HepG2 (cell line): ENCODE data around the gene PRCD. TPM values are rescaled to one million over a fixed set of nuclear protein-coding genes. Genes with fewer than 3 reads are reported as not detected.

ENCODE experiments used
- ATAC-seq: fragments of 200-7000 bp; cut with Tn5 transposase; 3 replicates; pipeline ENCODE4 v1.9.1; 2020; ENCODE audit warnings: mild to moderate bottlenecking, moderate library complexity
- BruUV-seq: library from RNA; stranded (reverse); fragments of 400-500 nt; replicated peaks from 2 replicates; lab custom pipeline; 2021; lab: Mats Ljungman, UMichigan
- CTCF ChIA-PET: fragments of 300-600 bp; formaldehyde crosslinking; extraction: SDS; loops from one replicate; lab custom pipeline; 2021; ENCODE audit warnings: low total read pairs, inconsistent platforms, low intra/inter-chr PET ratio; lab: Yijun Ruan, JAX
- POLR2A ChIA-PET: fragments of 350-600 bp; sonication (Branson Sonifier 250); formaldehyde crosslinking; loops from one replicate; lab custom pipeline; 2020; ENCODE audit warnings: antibody characterized with exemption, inconsistent platforms; lab: Yijun Ruan, JAX
- DNase-seq: peaks from one replicate; pipeline ENCODE4 v3.0.0-alpha.2; 2015; ENCODE audit warnings: low spot score
- FAIRE-seq: peaks from 3 replicates; lab custom pipeline; 2011; peaks lifted over from hg19 to GRCh38; lab: Jason Lieb, UNC
- H2AFZ ChIP-seq: one replicate; pipeline ENCODE4 v1.6.1; 2011; ENCODE audit warnings: low read length, inconsistent platforms
- H3K27ac ChIP-seq: fragments of 300-600 bp; 3 replicates; pipeline ENCODE4 v1.8.0; 2011; ENCODE audit warnings: mixed run types, mild to moderate bottlenecking, mixed read lengths, low read length, inconsistent platforms; ENCODE audit not compliant: insufficient read depth; ENCODE audit errors: extremely low read length
- H3K27me3 ChIP-seq, 2 experiments: fragments of 200-600 bp in 1 of 2; 2 replicates in 1 of 2; 3 replicates in 1 of 2; pipeline versions ENCODE4 v1.6.0 to v1.8.0; 2011; ENCODE audit warnings: low read length in 2 of 2, mild to moderate bottlenecking in 2 of 2, moderate library complexity in 2 of 2, inconsistent platforms in 1 of 2; ENCODE audit not compliant: insufficient read depth in 2 of 2, control insufficient read depth in 1 of 2
- H3K36me3 ChIP-seq, 2 experiments: fragments of 200-600 bp in 1 of 2; replicated peaks in 1 of 2; 2 replicates in 1 of 2; 3 replicates in 1 of 2; pipeline versions ENCODE4 v1.5.1 to v1.8.0; 2011; ENCODE audit warnings: low read length in 2 of 2, inconsistent platforms in 1 of 2; ENCODE audit not compliant: insufficient read depth in 2 of 2, control insufficient read depth in 1 of 2
- H3K4me1 ChIP-seq: 2 replicates; pipeline ENCODE4 v1.5.1; 2012; ENCODE audit warnings: low read length, inconsistent platforms; ENCODE audit not compliant: insufficient read depth
- H3K4me2 ChIP-seq: 2 replicates; pipeline ENCODE4 v1.6.0; 2011; ENCODE audit warnings: low read depth, low read length, inconsistent platforms
- H3K4me3 ChIP-seq, 3 experiments: fragments of 200-600 bp in 1 of 3; sonication (generic), shearing (Covaris generic) in 1 of 3; replicated peaks in 1 of 3; 2 replicates each; pipeline ENCODE4 v1.5.1; 2011 to 2016; ENCODE audit warnings: low read length in 3 of 3, inconsistent platforms in 2 of 3, low read depth in 2 of 3, mild to moderate bottlenecking in 2 of 3, control low read depth in 1 of 3, mixed read lengths in 1 of 3; ENCODE audit not compliant: insufficient read depth in 1 of 3
- H3K79me2 ChIP-seq: one replicate; pipeline ENCODE4 v1.6.1; 2011; ENCODE audit warnings: low read length, inconsistent platforms; ENCODE audit not compliant: insufficient read depth
- H3K9ac ChIP-seq: 2 replicates; pipeline ENCODE4 v1.6.0; 2011; ENCODE audit warnings: mild to moderate bottlenecking, low read depth, low read length, inconsistent platforms; ENCODE audit not compliant: insufficient read depth
- H3K9me3 ChIP-seq: 2 replicates; pipeline ENCODE4 v1.5.1; 2012; ENCODE audit warnings: mild to moderate bottlenecking, low read length
- H4K20me1 ChIP-seq: 2 replicates; pipeline ENCODE4 v1.6.0; 2011; ENCODE audit warnings: inconsistent platforms, mild to moderate bottlenecking, low read length, moderate library complexity; ENCODE audit not compliant: insufficient read depth
- ATAD3A ChIP-seq: sonication (generic); formaldehyde crosslinking; IDR thresholded peaks from 2 replicates; pipeline ENCODE4 v1.4.0; 2020; ENCODE audit warnings: missing genetic modification reagents
- DNMT3B ChIP-seq: conservative IDR thresholded peaks from 2 replicates; pipeline ENCODE4 v1.6.1; 2016; ENCODE audit warnings: missing biosample characterization, control low read depth
- EED ChIP-seq: sonication (generic); formaldehyde crosslinking; IDR thresholded peaks from 2 replicates; pipeline ENCODE4 v1.5.0; 2020; ENCODE audit warnings: mild to moderate bottlenecking, missing genetic modification reagents
- GTF3A ChIP-seq: sonication (generic); formaldehyde crosslinking; conservative IDR thresholded peaks from 2 replicates; pipeline ENCODE4 v1.4.0; 2020; ENCODE audit warnings: mild to moderate bottlenecking, missing genetic modification reagents
- HOXA5 ChIP-seq: sonication (generic); formaldehyde crosslinking; IDR thresholded peaks from 2 replicates; pipeline ENCODE4 v1.4.0; 2020; ENCODE audit warnings: missing genetic modification reagents
- NFIC ChIP-seq: IDR thresholded peaks from 2 replicates; pipeline ENCODE4 v1.6.1; 2012; ENCODE audit warnings: mild to moderate bottlenecking, low read length, inconsistent platforms
- NONO ChIP-seq, 2 experiments: fragments of 450-650 bp in 1 of 2; sonication (generic) in 1 of 2; formaldehyde crosslinking in 1 of 2; IDR thresholded peaks in 1 of 2; conservative IDR thresholded peaks in 1 of 2; 2 replicates each; pipeline versions ENCODE4 v1.6.1 to v1.8.0; 2017 to 2022; ENCODE audit warnings: mild to moderate bottlenecking in 1 of 2, missing genetic modification reagents in 1 of 2, moderate library complexity in 1 of 2
- PTBP1 ChIP-seq: fragments of 200-400 bp; formaldehyde crosslinking; IDR thresholded peaks from 2 replicates; pipeline ENCODE4 v1.6.1; 2018; ENCODE audit warnings: low read length, low read depth; ENCODE audit not compliant: poor library complexity, severe bottlenecking
- RFX5 ChIP-seq: IDR thresholded peaks from 2 replicates; pipeline ENCODE4 v1.6.1; 2011; ENCODE audit warnings: low read depth, low read length, improper control_type of control experiment
- ZBTB20 ChIP-seq: sonication (generic); formaldehyde crosslinking; IDR thresholded peaks from 2 replicates; pipeline ENCODE4 v1.8.1; 2023; ENCODE audit warnings: missing genetic modification reagents, low read depth, mild to moderate bottlenecking, borderline replicate concordance
- ZNF484 ChIP-seq: sonication (generic); formaldehyde crosslinking; IDR thresholded peaks from 2 replicates; pipeline ENCODE4 v1.5.1; 2020; ENCODE audit warnings: mild to moderate bottlenecking, low read depth, missing genetic modification reagents, borderline replicate concordance
- ZNF552 ChIP-seq: sonication (generic); formaldehyde crosslinking; IDR thresholded peaks from 2 replicates; pipeline ENCODE4 v1.9.0; 2022; ENCODE audit warnings: missing genetic modification reagents, mild to moderate bottlenecking, borderline replicate concordance
- ZNF572 ChIP-seq: sonication (generic); formaldehyde crosslinking; IDR thresholded peaks from 2 replicates; pipeline ENCODE4 v1.5.1; 2020; ENCODE audit warnings: mild to moderate bottlenecking, missing genetic modification reagents
- ZNF605 ChIP-seq: sonication (generic); formaldehyde crosslinking; IDR thresholded peaks from 2 replicates; pipeline ENCODE4 v1.8.0; 2022; ENCODE audit warnings: mild to moderate bottlenecking, missing genetic modification reagents
- WGBS: methylation state at CpG from one replicate; pipeline ENCODE4 v1.1.6; 2017; ENCODE audit warnings: low lambda C conversion rate; 5-methylcytosine and 5-hydroxymethylcytosine counted together
- in situ Hi-C: cut with HindIII; loops from 2 replicates; pipeline ENCODE4 v1.10.0; 2017; ENCODE audit warnings: low pct_unique_long_range_greater_than_20kb; ENCODE audit not compliant: extremely low pct_ligation_motif_present
- intact Hi-C: fragments of 100-400 bp; cut with micrococcal nuclease; formaldehyde crosslinking; loops from one replicate; pipeline ENCODE4 v1.10.0; 2022; ENCODE audit not compliant: unreplicated experiment
- polyA plus RNA-seq, 8 experiments: library from polyadenylated mRNA; depleted of rRNA in 3 of 8; stranded (reverse) in 7 of 8; unstranded in 1 of 8; fragments of >200 nt; fragmentation: Illumina TruSeq in 4 of 8; extraction: Trizol in 4 of 8; gene quantifications; 2 replicates each; pipeline versions ENCODE4 v1.2.1 to v1.2.3, GENCODE V29; 2011 to 2016; ENCODE audit warnings: low read depth in 4 of 8, missing spikeins in 1 of 8, mixed read lengths in 1 of 8; ENCODE audit not compliant: insufficient read depth in 1 of 8
- total RNA-seq, 5 experiments: library from RNA; depleted of rRNA; stranded (reverse); fragments of >200 nt; fragmentation: Illumina TruSeq; extraction: Trizol; gene quantifications; 2 replicates each; pipeline ENCODE4 v1.2.3, GENCODE V29; 2016; ENCODE audit warnings: low read depth in 1 of 5
- TF ChIP-seq, protein P1 (sequence below): sonication (generic); formaldehyde crosslinking; IDR thresholded peaks from 2 replicates; pipeline ENCODE4 v1.5.0; 2020; ENCODE audit warnings: mild to moderate bottlenecking, missing genetic modification reagents, borderline replicate concordance
- TF ChIP-seq, protein P2 (sequence below): sonication (generic); formaldehyde crosslinking; IDR thresholded peaks from 2 replicates; pipeline ENCODE4 v1.4.0; 2020; ENCODE audit warnings: missing genetic modification reagents
- TF ChIP-seq, protein P3 (sequence below): sonication (generic); formaldehyde crosslinking; IDR thresholded peaks from 2 replicates; pipeline ENCODE4 v1.5.0; 2020; ENCODE audit warnings: mild to moderate bottlenecking, missing genetic modification reagents, moderate library complexity
- TF ChIP-seq, protein P4 (sequence below): sonication (generic); formaldehyde crosslinking; IDR thresholded peaks from 2 replicates; pipeline ENCODE4 v1.8.0; 2022; ENCODE audit warnings: mild to moderate bottlenecking, missing genetic modification reagents; ENCODE audit not compliant: insufficient replicate concordance

Gene PRCD
- total and polyA plus RNA-seq, 2 of the 13 experiments (the other 11 are each of a cell fraction or from before 2014, with no cell fraction given) = 0.51 TPM; not detected in 1

DNA sequence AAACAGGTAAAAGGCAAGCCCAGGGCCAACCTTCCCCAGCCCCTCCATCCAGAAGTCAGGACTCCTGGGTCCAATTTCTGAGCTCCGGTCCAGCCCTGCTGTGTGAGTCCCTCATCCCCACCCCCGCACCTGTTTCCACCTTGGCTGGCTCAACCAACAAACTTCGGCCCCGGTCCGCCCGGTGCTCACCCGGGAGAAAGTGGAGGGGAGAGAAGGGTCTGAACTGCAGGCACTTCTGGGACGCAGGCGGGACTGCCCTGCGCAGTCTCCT, 39.2 kb upstream of the PRCD start:
- Histone ChIP-seq H3K27me3 (no peaks in the 10 kb centered on the region; a peak in 1 of 5 replicates), H3K4me2 (peak overlapping the region; percentile 93), H3K36me3 (no peaks in the 10 kb centered on the region), H2AFZ (no peak overlapping the region), H3K4me3 (peak overlapping the region; percentile 90 to 99 (median 96)), H4K20me1 (peaks cover 17% of the 10 kb centered on the region; the same call in 1 of the 2 replicates), H3K27ac (peak overlapping the region; percentile 64), H3K9ac (peak overlapping the region; percentile 91), H3K4me1 (peaks cover 62% of the 10 kb centered on the region), H3K79me2 (peaks cover 29% of the 10 kb centered on the region), H3K9me3 (no peaks in the 10 kb centered on the region)
- no peak for FAIRE-seq
- ChIA-PET POLR2A (interaction anchor here (1.0 to 8.2 kb wide), 21 partner anchors 9 to 249 kb away, joined by 3 to 252 read pairs (median 11); partner anchors contain the start of genes AANAT, PRPSAP1, SPHK1 and UBE2O), CTCF (no interaction called here)
- in situ Hi-C loops = no loop called here
- no peak for ATAC-seq
- 0% methylated on average over 8 of the region's 10 CpGs for WGBS
- DNase-seq = no peak
- intact Hi-C loops = loop anchor here (1.0 kb wide), 1 partner anchor 34 kb away; no protein-coding TSS in a partner anchor
- BruUV-seq = TSS peak; percentile 73
- TF ChIP-seq, protein P1, sequence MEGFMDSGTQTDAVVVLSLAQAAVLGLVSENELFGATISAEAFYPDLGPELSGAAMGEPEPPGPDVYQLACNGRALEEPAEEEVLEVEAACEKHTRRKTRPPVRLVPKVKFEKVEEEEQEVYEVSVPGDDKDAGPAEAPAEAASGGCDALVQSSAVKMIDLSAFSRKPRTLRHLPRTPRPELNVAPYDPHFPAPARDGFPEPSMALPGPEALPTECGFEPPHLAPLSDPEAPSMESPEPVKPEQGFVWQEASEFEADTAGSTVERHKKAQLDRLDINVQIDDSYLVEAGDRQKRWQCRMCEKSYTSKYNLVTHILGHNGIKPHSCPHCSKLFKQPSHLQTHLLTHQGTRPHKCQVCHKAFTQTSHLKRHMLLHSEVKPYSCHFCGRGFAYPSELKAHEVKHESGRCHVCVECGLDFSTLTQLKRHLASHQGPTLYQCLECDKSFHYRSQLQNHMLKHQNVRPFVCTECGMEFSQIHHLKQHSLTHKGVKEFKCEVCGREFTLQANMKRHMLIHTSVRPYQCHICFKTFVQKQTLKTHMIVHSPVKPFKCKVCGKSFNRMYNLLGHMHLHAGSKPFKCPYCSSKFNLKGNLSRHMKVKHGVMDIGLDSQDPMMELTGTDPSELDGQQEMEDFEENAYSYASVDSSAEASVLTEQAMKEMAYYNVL (CRISPR knock-in tag) = 0 out of 2 replicates have a peak, but pooled peaks have one; percentile 31
- TF ChIP-seq RFX5 (peak; percentile 4; the same call in 1 of the 2 replicates), NFIC (no peak), ATAD3A (no peak), DNMT3B (CRISPR knock-in tag) (peak; percentile 61; the same call in 1 of the 2 replicates), NONO (IDR thresholded peaks at IDR 0.05) (no peak), NONO (CRISPR knock-in tag; conservative IDR thresholded peaks at IDR 0.05) (0 out of 2 replicates have a peak, but pooled peaks have one; percentile 24), ZNF484 (no peak), HOXA5 (0 out of 2 replicates have a peak, but pooled peaks have one; percentile 17), GTF3A (CRISPR knock-in tag) (no peak), ZNF605 (CRISPR knock-in tag) (peak; percentile 29; the same call in 1 of the 2 replicates), ZNF572 (CRISPR knock-in tag) (no peak), ZNF552 (CRISPR knock-in tag) (no peak), ZBTB20 (CRISPR knock-in tag) (no peak), PTBP1 (peak; percentile 38), EED (CRISPR knock-in tag) (no peak)
- TF ChIP-seq, protein P2, sequence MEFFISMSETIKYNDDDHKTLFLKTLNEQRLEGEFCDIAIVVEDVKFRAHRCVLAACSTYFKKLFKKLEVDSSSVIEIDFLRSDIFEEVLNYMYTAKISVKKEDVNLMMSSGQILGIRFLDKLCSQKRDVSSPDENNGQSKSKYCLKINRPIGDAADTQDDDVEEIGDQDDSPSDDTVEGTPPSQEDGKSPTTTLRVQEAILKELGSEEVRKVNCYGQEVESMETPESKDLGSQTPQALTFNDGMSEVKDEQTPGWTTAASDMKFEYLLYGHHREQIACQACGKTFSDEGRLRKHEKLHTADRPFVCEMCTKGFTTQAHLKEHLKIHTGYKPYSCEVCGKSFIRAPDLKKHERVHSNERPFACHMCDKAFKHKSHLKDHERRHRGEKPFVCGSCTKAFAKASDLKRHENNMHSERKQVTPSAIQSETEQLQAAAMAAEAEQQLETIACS = 0 out of 2 replicates have a peak, but pooled peaks have one; percentile 11
- TF ChIP-seq, protein P3, sequence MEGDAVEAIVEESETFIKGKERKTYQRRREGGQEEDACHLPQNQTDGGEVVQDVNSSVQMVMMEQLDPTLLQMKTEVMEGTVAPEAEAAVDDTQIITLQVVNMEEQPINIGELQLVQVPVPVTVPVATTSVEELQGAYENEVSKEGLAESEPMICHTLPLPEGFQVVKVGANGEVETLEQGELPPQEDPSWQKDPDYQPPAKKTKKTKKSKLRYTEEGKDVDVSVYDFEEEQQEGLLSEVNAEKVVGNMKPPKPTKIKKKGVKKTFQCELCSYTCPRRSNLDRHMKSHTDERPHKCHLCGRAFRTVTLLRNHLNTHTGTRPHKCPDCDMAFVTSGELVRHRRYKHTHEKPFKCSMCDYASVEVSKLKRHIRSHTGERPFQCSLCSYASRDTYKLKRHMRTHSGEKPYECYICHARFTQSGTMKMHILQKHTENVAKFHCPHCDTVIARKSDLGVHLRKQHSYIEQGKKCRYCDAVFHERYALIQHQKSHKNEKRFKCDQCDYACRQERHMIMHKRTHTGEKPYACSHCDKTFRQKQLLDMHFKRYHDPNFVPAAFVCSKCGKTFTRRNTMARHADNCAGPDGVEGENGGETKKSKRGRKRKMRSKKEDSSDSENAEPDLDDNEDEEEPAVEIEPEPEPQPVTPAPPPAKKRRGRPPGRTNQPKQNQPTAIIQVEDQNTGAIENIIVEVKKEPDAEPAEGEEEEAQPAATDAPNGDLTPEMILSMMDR (CRISPR knock-in tag) = no peak
- TF ChIP-seq, protein P4, sequence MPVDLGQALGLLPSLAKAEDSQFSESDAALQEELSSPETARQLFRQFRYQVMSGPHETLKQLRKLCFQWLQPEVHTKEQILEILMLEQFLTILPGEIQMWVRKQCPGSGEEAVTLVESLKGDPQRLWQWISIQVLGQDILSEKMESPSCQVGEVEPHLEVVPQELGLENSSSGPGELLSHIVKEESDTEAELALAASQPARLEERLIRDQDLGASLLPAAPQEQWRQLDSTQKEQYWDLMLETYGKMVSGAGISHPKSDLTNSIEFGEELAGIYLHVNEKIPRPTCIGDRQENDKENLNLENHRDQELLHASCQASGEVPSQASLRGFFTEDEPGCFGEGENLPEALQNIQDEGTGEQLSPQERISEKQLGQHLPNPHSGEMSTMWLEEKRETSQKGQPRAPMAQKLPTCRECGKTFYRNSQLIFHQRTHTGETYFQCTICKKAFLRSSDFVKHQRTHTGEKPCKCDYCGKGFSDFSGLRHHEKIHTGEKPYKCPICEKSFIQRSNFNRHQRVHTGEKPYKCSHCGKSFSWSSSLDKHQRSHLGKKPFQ (CRISPR knock-in tag) = no peak
